SK-N-DZ (cell line): ENCODE data around the gene C1QTNF9B.

ENCODE experiments used
- DNase-seq: peaks from one replicate; pipeline ENCODE4 v3.0.0-alpha.2; 2015; ENCODE audit warnings: low spot score

C1QTNF9B gene

GRCh38 chr13:23859455-23859854 lies 37.8 kb downstream of the C1QTNF9B start:
- no peak for DNase-seq

- DNase-seq: no peak
Measured at GRCh38 chr13:23858546-23858945, 38.8 kb downstream of the C1QTNF9B start.

- no peak for DNase-seq
Measured at GRCh38 chr13:23856008-23856750, 41.1 kb downstream of the C1QTNF9B start.

GRCh38 chr13:23855360-23855759 lies 41.9 kb downstream of the C1QTNF9B start:
- DNase-seq: no peak

GRCh38 chr13:23852351-23852750 lies 45.0 kb downstream of the C1QTNF9B start:
- DNase-seq: no peak

GRCh38 chr13:23851106-23851505 lies 46.2 kb downstream of the C1QTNF9B start:
- DNase-seq: no peak

GRCh38 chr13:23850134-23850533 lies 47.2 kb downstream of the C1QTNF9B start:
- DNase-seq: no peak

- DNase-seq: no peak
Measured at GRCh38 chr13:23849670-23850069, 47.6 kb downstream of the C1QTNF9B start.

GRCh38 chr13:23848646-23849141 lies 48.6 kb downstream of the C1QTNF9B start:
- no peak for DNase-seq

- no peak for DNase-seq
Measured at GRCh38 chr13:23848019-23848418, 49.3 kb downstream of the C1QTNF9B start.

GRCh38 chr13:23847497-23847896 lies 49.8 kb downstream of the C1QTNF9B start:
- no peak for DNase-seq

- DNase-seq: no peak
Measured at GRCh38 chr13:23845105-23845725, 52.1 kb downstream of the C1QTNF9B start.

- no peak for DNase-seq
Measured at GRCh38 chr13:23844132-23844531, 53.2 kb downstream of the C1QTNF9B start.

- no peak for DNase-seq
Measured at GRCh38 chr13:23843436-23843835, 53.9 kb downstream of the C1QTNF9B start.

- no peak for DNase-seq
Measured at GRCh38 chr13:23842406-23842805, 54.9 kb downstream of the C1QTNF9B start.
